ENCODE measurements around the gene CCDC60.

The CCDC60 gene

DNA sequence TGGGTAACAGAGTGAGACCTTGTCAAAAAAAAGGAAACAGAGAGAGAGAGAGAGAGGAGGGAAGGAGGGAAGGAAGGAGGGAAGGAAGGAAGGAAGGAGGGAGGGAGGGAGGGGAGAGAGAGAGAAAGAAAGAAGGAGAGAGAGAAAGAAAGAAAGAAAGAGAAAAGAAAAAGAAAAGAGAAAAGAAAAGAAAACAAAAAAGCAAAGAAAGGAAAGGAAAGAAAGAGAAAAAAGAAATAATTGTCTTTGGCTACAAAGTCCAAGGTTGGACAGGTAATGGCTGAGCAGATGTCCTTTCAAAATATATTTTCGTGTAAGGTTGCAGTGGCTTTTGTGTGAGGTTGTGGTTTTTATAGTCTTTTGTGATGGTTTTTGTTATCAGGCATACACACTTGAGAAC, 21.6 kb upstream of the CCDC60 start:
- Histone ChIP-seq H2AFZ (ENCODE audit: low read depth) (no peak overlapping the region), H3K27me3 (ENCODE audit: insufficient read depth, low read depth) (no peaks in the 10 kb centered on the region), H3K4me3 (IDR thresholded peaks at IDR 0.05; ENCODE audit: insufficient read depth, low read depth, low read length) (no peak overlapping the region), H3K9ac (no peak overlapping the region), H3K27ac (no peak overlapping the region), H3K4me1 (ENCODE audit: low read depth, poor library complexity, severe bottlenecking) (no peaks in the 10 kb centered on the region), H3K36me3 (ENCODE audit: insufficient read depth) (no peaks in the 10 kb centered on the region), H3K4me2 (no peak overlapping the region), H3K79me2 (ENCODE audit: insufficient read depth, low read depth) (no peaks in the 10 kb centered on the region), H4K20me1 (ENCODE audit: insufficient read depth) (no peaks in the 10 kb centered on the region)
- TF ChIP-seq CTCF (conservative IDR thresholded peaks at IDR 0.05; ENCODE audit: low read depth, low read length), result no peak

DNA sequence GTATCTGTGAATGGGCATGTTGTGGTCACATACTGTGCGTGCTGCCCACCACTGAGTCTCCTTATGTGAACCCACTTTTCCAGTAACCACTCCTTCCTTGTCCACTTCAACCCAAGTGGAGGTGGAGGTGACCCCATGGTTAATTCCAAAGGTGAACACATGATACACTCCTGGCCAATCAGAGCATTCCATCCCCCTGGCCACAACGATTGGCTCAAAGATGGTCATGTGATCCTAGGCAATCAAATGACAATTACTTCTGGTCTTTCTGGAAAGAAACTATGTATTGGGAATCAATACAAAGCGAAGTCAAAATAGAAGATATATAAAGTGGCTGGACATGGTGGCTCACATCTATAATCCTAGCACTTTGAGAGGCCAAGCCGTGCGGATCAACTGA, 20.2 kb upstream of the CCDC60 start:
- H3K9ac ChIP-seq, result no peak overlapping the region
- no peaks in the 10 kb centered on the region for H3K27me3 ChIP-seq (ENCODE audit: insufficient read depth, low read depth)
- H3K4me3 ChIP-seq (IDR thresholded peaks at IDR 0.05; ENCODE audit: insufficient read depth, low read depth, low read length), result no peak overlapping the region
- H3K4me1 ChIP-seq (ENCODE audit: low read depth, poor library complexity, severe bottlenecking), result no peaks in the 10 kb centered on the region
- no peaks in the 10 kb centered on the region for H3K36me3 ChIP-seq (ENCODE audit: insufficient read depth)
- no peaks in the 10 kb centered on the region for H3K79me2 ChIP-seq (ENCODE audit: insufficient read depth, low read depth)
- no peak for TF ChIP-seq CTCF (conservative IDR thresholded peaks at IDR 0.05; ENCODE audit: low read depth, low read length)
- H3K27ac ChIP-seq, result no peak overlapping the region
- H2AFZ ChIP-seq (ENCODE audit: low read depth), result no peak overlapping the region
- H3K4me2 ChIP-seq, result no peak overlapping the region
- no peaks in the 10 kb centered on the region for H4K20me1 ChIP-seq (ENCODE audit: insufficient read depth)

DNA sequence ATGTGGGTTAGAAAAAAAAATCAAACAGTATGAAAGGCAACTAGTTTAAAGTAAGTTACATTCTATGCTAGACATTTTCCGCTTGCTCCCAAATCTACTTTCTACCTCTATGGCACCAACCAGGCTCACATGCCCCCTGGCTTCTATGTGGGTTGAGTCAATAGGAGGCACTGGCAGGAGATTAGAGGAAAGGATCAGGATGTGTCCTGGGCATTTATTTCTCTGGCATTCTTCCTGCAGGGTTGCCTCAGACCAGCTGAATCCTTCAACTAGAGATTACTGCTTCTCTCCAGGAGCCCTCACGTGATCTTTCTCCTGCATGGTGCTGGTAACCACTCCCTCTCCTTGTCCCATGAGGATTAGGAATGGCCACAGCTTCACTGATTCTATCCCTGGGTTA, 14.9 kb upstream of the CCDC60 start:
- no peak overlapping the region for H2AFZ ChIP-seq (ENCODE audit: low read depth)
- H3K79me2 ChIP-seq (ENCODE audit: insufficient read depth, low read depth), result no peaks in the 10 kb centered on the region
- no peaks in the 10 kb centered on the region for H3K27me3 ChIP-seq (ENCODE audit: insufficient read depth, low read depth)
- no peak overlapping the region for H3K4me3 ChIP-seq (IDR thresholded peaks at IDR 0.05; ENCODE audit: insufficient read depth, low read depth, low read length)
- H3K4me2 ChIP-seq, result no peak overlapping the region
- no peaks in the 10 kb centered on the region for H4K20me1 ChIP-seq (ENCODE audit: insufficient read depth)
- TF ChIP-seq CTCF (conservative IDR thresholded peaks at IDR 0.05; ENCODE audit: low read depth, low read length), result no peak
- H3K4me1 ChIP-seq (ENCODE audit: low read depth, poor library complexity, severe bottlenecking), result no peaks in the 10 kb centered on the region
- H3K27ac ChIP-seq, result no peak overlapping the region
- H3K9ac ChIP-seq, result no peak overlapping the region
- H3K36me3 ChIP-seq (ENCODE audit: insufficient read depth), result no peaks in the 10 kb centered on the region

DNA sequence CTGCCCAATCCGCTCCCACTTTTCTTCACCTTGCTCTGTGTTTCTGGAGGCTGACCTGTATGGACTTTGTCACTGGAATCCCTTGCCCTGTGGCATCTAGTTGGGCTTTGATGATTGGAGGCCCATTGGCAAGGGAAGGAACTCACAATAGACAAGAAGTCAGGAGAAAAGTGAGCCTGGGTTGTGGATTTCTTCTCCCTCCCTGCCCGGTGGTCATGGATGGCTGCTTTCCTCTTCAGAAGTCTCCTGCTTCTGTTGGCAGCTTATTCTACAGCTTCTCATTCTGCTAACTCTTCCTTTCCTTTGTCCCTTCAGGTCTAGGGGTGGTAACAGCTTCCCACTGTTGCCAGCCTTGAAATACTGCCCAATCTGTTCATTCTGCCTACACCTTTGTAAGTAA, 13.9 kb upstream of the CCDC60 start:
- no peak overlapping the region for H2AFZ ChIP-seq (ENCODE audit: low read depth)
- no peak overlapping the region for H3K27ac ChIP-seq
- no peaks in the 10 kb centered on the region for H3K27me3 ChIP-seq (ENCODE audit: insufficient read depth, low read depth)
- H3K36me3 ChIP-seq (ENCODE audit: insufficient read depth), result no peaks in the 10 kb centered on the region
- TF ChIP-seq CTCF (conservative IDR thresholded peaks at IDR 0.05; ENCODE audit: low read depth, low read length), result no peak
- no peaks in the 10 kb centered on the region for H3K79me2 ChIP-seq (ENCODE audit: insufficient read depth, low read depth)
- no peak overlapping the region for H3K4me2 ChIP-seq
- no peak overlapping the region for H3K9ac ChIP-seq
- no peaks in the 10 kb centered on the region for H3K4me1 ChIP-seq (ENCODE audit: low read depth, poor library complexity, severe bottlenecking)
- H3K4me3 ChIP-seq (IDR thresholded peaks at IDR 0.05; ENCODE audit: insufficient read depth, low read depth, low read length), result no peak overlapping the region
- H4K20me1 ChIP-seq (ENCODE audit: insufficient read depth), result no peaks in the 10 kb centered on the region

GRCh38 chr12:119322301-119322723, 12.2 kb upstream of the CCDC60 start:
- no peak overlapping the region for H3K4me2 ChIP-seq
- no peaks in the 10 kb centered on the region for H3K27me3 ChIP-seq (ENCODE audit: insufficient read depth, low read depth)
- H3K4me1 ChIP-seq (ENCODE audit: low read depth, poor library complexity, severe bottlenecking), result no peaks in the 10 kb centered on the region
- no peaks in the 10 kb centered on the region for H3K79me2 ChIP-seq (ENCODE audit: insufficient read depth, low read depth)
- H4K20me1 ChIP-seq (ENCODE audit: insufficient read depth), result no peaks in the 10 kb centered on the region
- no peak overlapping the region for H3K4me3 ChIP-seq (IDR thresholded peaks at IDR 0.05; ENCODE audit: insufficient read depth, low read depth, low read length)
- no peak for TF ChIP-seq CTCF (conservative IDR thresholded peaks at IDR 0.05; ENCODE audit: low read depth, low read length)
- H2AFZ ChIP-seq (ENCODE audit: low read depth), result no peak overlapping the region
- H3K9ac ChIP-seq, result no peak overlapping the region
- no peaks in the 10 kb centered on the region for H3K36me3 ChIP-seq (ENCODE audit: insufficient read depth)
- H3K27ac ChIP-seq, result no peak overlapping the region
